ENCODE results near the gene LRRC37B.
"Not testable (repeated sequence)": the region's sequence is repeated elsewhere in the genome, so short reads cannot be mapped to it uniquely, and the experiment has no call there.

LRRC37B gene

GRCh38 chr17:32006957-32007462, at the start of gene LRRC37B:
LRRC37B (plus strand) TSS chr17:32007383; CDS start chr17:32021393, 14,010 bp downstream.
- DNase-seq (ENCODE audit: low read depth) = peak; percentile 68

GRCh38 chr17:31964131-31964530, 43.1 kb upstream of the LRRC37B start:
- DNase-seq (ENCODE audit: low read depth) = not testable (repeated sequence)

GRCh38 chr17:31967648-31968047, 39.5 kb upstream of the LRRC37B start:
- no peak for DNase-seq (ENCODE audit: low read depth)

- not testable (repeated sequence) for DNase-seq (ENCODE audit: low read depth)
These were observed 36.8 kb upstream of the LRRC37B start for GRCh38 chr17:31970416-31970815.

- DNase-seq (ENCODE audit: low read depth) = peak; percentile 57
These were observed 32.7 kb upstream of the LRRC37B start for GRCh38 chr17:31974269-31975071.

- DNase-seq (ENCODE audit: low read depth) = not testable (repeated sequence)
These were observed 31.8 kb upstream of the LRRC37B start for GRCh38 chr17:31975391-31975790.

- not testable (repeated sequence) for DNase-seq (ENCODE audit: low read depth)
These were observed 15.4 kb upstream of the LRRC37B start for GRCh38 chr17:31991821-31992220.

GRCh38 chr17:31997005-31997404, 10.2 kb upstream of the LRRC37B start:
- DNase-seq (ENCODE audit: low read depth) = peak; percentile 27

- DNase-seq (ENCODE audit: low read depth) = peak; percentile 28
These were observed 498 bp downstream of the LRRC37B start for GRCh38 chr17:32007463-32008298.

- DNase-seq (ENCODE audit: low read depth) = no peak
These were observed 2.0 kb downstream of the LRRC37B start for GRCh38 chr17:32009262-32009542.

- no peak for DNase-seq (ENCODE audit: low read depth)
These were observed 2.9 kb downstream of the LRRC37B start for GRCh38 chr17:32010114-32010513.

- DNase-seq (ENCODE audit: low read depth) = peak; percentile 47
These were observed 8.2 kb downstream of the LRRC37B start for GRCh38 chr17:32015245-32016013.

- no peak for DNase-seq (ENCODE audit: low read depth)
These were observed 9.0 kb downstream of the LRRC37B start for GRCh38 chr17:32016231-32016630.

GRCh38 chr17:32019228-32019627, 12.0 kb downstream of the LRRC37B start:
- no peak for DNase-seq (ENCODE audit: low read depth)

GRCh38 chr17:32020943-32021614, 13.9 kb downstream of the LRRC37B start:
- no peak for DNase-seq (ENCODE audit: low read depth)

- no peak for DNase-seq (ENCODE audit: low read depth)
These were observed 14.4 kb downstream of the LRRC37B start for GRCh38 chr17:32021615-32021955.

GRCh38 chr17:32022554-32022953, 15.4 kb downstream of the LRRC37B start:
- not testable (repeated sequence) for DNase-seq (ENCODE audit: low read depth)

- not testable (repeated sequence) for DNase-seq (ENCODE audit: low read depth)
These were observed 20.1 kb downstream of the LRRC37B start for GRCh38 chr17:32027271-32027670.

GRCh38 chr17:32033223-32033622, 26.0 kb downstream of the LRRC37B start:
- DNase-seq (ENCODE audit: low read depth) = no peak

GRCh38 chr17:32033812-32034211, 26.6 kb downstream of the LRRC37B start:
- DNase-seq (ENCODE audit: low read depth) = not testable (repeated sequence)

GRCh38 chr17:32040246-32040645, 33.1 kb downstream of the LRRC37B start:
- not testable (repeated sequence) for DNase-seq (ENCODE audit: low read depth)

All from iris pigment epithelial cell (primary cell).